Neural progenitor cell (in vitro differentiated cells): Measurements from ENCODE around the gene TC2N.

ENCODE experiments used
- EZH2 ChIP-seq: fragments of 200-600 bp; sonication (generic); IDR thresholded peaks from 2 replicates; pipeline ENCODE4 v1.6.1; 2017; ENCODE audit warnings: antibody characterized with exemption, mild to moderate bottlenecking, moderate library complexity
- TF ChIP-seq, protein P1 (sequence below): fragments of 200-600 bp; sonication (generic); IDR thresholded peaks from 2 replicates; pipeline ENCODE4 v1.5.1; 2017; ENCODE audit warnings: antibody characterized with exemption, mild to moderate bottlenecking

DNA sequence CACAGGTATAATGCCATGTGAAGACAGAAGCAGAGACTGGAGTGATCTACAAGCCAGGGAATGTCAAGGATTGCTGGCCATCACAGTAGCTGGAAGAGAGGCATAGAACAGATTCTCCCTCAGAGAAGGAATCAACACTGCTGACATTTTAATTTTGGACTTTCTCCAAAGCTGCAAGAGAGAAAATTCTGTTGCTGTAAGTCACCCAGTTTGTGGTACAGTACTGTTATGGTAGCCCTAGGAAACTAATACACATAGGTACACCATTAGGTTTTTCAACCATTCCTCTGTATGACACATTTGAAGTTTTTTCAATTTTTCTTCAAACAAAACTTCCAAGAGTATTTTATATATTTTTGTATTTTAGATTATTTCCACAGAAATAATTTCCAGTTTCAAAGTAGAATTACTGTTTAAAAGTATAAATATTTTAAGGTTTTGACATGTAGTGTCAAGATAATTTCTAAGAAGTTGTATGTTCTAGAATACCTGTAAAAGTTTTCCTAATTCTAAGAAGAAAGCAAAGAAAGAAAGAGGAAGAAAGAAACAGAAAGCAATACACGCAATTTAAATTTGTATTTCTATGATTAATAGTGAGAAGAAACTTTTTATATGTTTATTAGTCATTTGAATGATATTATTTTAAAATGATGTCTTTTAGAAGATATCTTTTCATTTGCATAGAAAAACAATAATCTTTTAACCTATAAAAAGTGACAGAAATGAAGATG is 70.6 kb downstream of the TC2N start:
- TF ChIP-seq, protein P1, sequence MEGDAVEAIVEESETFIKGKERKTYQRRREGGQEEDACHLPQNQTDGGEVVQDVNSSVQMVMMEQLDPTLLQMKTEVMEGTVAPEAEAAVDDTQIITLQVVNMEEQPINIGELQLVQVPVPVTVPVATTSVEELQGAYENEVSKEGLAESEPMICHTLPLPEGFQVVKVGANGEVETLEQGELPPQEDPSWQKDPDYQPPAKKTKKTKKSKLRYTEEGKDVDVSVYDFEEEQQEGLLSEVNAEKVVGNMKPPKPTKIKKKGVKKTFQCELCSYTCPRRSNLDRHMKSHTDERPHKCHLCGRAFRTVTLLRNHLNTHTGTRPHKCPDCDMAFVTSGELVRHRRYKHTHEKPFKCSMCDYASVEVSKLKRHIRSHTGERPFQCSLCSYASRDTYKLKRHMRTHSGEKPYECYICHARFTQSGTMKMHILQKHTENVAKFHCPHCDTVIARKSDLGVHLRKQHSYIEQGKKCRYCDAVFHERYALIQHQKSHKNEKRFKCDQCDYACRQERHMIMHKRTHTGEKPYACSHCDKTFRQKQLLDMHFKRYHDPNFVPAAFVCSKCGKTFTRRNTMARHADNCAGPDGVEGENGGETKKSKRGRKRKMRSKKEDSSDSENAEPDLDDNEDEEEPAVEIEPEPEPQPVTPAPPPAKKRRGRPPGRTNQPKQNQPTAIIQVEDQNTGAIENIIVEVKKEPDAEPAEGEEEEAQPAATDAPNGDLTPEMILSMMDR, result no peak
- no peak for TF ChIP-seq EZH2
